HepG2 (cell line): ENCODE results near the gene MBD3. TPM values are rescaled to one million over a fixed set of nuclear protein-coding genes. Genes with fewer than 3 reads are reported as not detected.

ENCODE experiments used
- ARID5B ChIP-seq: IDR thresholded peaks from 2 replicates; pipeline ENCODE4 v1.4.0; 2020; ENCODE audit warnings: mild to moderate bottlenecking, missing genetic modification reagents
- CCDC6 ChIP-seq: sonication (generic); formaldehyde crosslinking; IDR thresholded peaks from 2 replicates; pipeline ENCODE4 v1.8.1; 2022; ENCODE audit warnings: mild to moderate bottlenecking, missing genetic modification reagents, moderate library complexity
- FOSL2 ChIP-seq: sonication (generic); formaldehyde crosslinking; IDR thresholded peaks from 2 replicates; pipeline ENCODE4 v1.4.0; 2020; ENCODE audit warnings: missing genetic modification reagents
- SMAD3 ChIP-seq: sonication (generic); formaldehyde crosslinking; IDR thresholded peaks from 2 replicates; pipeline ENCODE4 v1.4.0; 2020; ENCODE audit warnings: missing genetic modification reagents
- SP1 ChIP-seq, 2 experiments: fragments of 450-650 bp in 1 of 2; sonication (generic) in 1 of 2; formaldehyde crosslinking in 1 of 2; IDR thresholded peaks; 2 replicates each; pipeline versions ENCODE4 v1.4.0 to v1.6.1; 2016 to 2020; ENCODE audit warnings: missing genetic modification reagents in 1 of 2
- ZNF253 ChIP-seq: sonication (generic); formaldehyde crosslinking; IDR thresholded peaks from 2 replicates; pipeline ENCODE4 v1.8.0; 2022; ENCODE audit warnings: mild to moderate bottlenecking, missing genetic modification reagents, borderline replicate concordance
- ZNF530 ChIP-seq: sonication (generic); formaldehyde crosslinking; IDR thresholded peaks from 2 replicates; pipeline ENCODE4 v1.5.0; 2020; ENCODE audit warnings: low read depth, mild to moderate bottlenecking, missing genetic modification reagents
- ZNF672 ChIP-seq: sonication (generic); formaldehyde crosslinking; IDR thresholded peaks from 2 replicates; pipeline ENCODE4 v1.8.1; 2022; ENCODE audit warnings: missing genetic modification reagents
- ZNF770 ChIP-seq: sonication (generic); formaldehyde crosslinking; IDR thresholded peaks from 2 replicates; pipeline ENCODE4 v1.5.0; 2020; ENCODE audit warnings: mild to moderate bottlenecking, missing genetic modification reagents
- ZSCAN20 ChIP-seq: sonication (generic); formaldehyde crosslinking; IDR thresholded peaks from 2 replicates; pipeline ENCODE4 v1.4.0; 2020; ENCODE audit warnings: missing genetic modification reagents, mild to moderate bottlenecking, borderline replicate concordance
- polyA plus RNA-seq, 8 experiments: library from polyadenylated mRNA; depleted of rRNA in 3 of 8; stranded (reverse) in 7 of 8; unstranded in 1 of 8; fragments of >200 nt; fragmentation: Illumina TruSeq in 4 of 8; extraction: Trizol in 4 of 8; gene quantifications; 2 replicates each; pipeline versions ENCODE4 v1.2.1 to v1.2.3, GENCODE V29; 2011 to 2016; ENCODE audit warnings: low read depth in 4 of 8, missing spikeins in 1 of 8, mixed read lengths in 1 of 8; ENCODE audit not compliant: insufficient read depth in 1 of 8
- total RNA-seq, 5 experiments: library from RNA; depleted of rRNA; stranded (reverse); fragments of >200 nt; fragmentation: Illumina TruSeq; extraction: Trizol; gene quantifications; 2 replicates each; pipeline ENCODE4 v1.2.3, GENCODE V29; 2016; ENCODE audit warnings: low read depth in 1 of 5
- TF ChIP-seq, protein P1 (sequence below): sonication (generic); formaldehyde crosslinking; IDR thresholded peaks from 2 replicates; pipeline ENCODE4 v1.4.0; 2020; ENCODE audit warnings: missing genetic modification reagents
- TF ChIP-seq, protein P2 (sequence below): sonication (generic); formaldehyde crosslinking; IDR thresholded peaks from 2 replicates; pipeline ENCODE4 v1.5.0; 2020; ENCODE audit warnings: missing genetic modification reagents
- TF ChIP-seq, protein P3 (sequence below): sonication (generic); formaldehyde crosslinking; conservative IDR thresholded peaks from 2 replicates; pipeline ENCODE4 v1.4.0; 2020; ENCODE audit warnings: missing genetic modification reagents

MBD3 gene
- total and polyA plus RNA-seq, 2 of the 13 experiments (the other 11 are each of a cell fraction or from before 2014, with no cell fraction given), result 21.2 to 76.9 TPM

DNA sequence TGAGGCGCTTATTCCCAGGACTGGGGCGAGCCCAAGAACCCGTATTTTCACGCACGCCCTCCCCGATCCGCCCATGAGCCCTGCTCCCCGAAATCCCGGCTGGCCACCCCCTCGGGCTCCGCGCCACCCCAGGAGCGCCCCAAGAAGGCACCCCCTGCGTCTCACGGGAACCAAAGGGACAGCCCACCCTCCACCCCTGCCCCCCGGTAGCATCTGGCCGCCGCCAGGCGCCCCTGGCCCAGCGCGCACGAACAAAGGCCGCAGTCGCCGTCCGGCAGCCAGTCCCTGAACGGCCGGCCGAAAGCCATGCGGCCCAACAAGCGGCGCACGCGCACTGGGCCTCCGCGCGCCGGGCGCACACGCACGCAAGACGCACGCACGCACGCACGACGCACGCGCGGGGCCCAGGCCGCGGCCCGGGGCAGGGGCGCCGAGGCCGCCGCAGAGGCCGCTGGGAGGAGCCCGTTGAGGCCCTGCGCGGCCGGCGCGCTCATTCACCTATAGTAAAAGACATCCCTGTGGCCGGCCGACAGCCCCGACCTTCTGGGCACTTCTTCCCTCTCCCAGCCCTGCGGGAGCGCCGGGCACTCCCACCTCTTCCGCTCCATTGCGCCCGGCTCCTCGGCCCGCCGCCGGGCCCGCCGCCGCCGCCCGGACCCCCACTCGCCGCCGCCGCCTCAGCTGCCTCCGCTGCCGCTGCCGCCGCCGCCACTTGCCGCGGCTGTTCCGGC, 476 bp downstream of the MBD3 start (continued):
- TF ChIP-seq ZNF770 (CRISPR knock-in tag), result peak; percentile 31; the same call in 1 of the 2 replicates
- TF ChIP-seq ZSCAN20 (CRISPR knock-in tag), result no peak
- peak; percentile 79; the same call in 1 of the 2 replicates for TF ChIP-seq CCDC6 (CRISPR knock-in tag)
- peak; percentile 72; the same call in 1 of the 2 replicates for TF ChIP-seq ZNF530
- TF ChIP-seq, protein P1, sequence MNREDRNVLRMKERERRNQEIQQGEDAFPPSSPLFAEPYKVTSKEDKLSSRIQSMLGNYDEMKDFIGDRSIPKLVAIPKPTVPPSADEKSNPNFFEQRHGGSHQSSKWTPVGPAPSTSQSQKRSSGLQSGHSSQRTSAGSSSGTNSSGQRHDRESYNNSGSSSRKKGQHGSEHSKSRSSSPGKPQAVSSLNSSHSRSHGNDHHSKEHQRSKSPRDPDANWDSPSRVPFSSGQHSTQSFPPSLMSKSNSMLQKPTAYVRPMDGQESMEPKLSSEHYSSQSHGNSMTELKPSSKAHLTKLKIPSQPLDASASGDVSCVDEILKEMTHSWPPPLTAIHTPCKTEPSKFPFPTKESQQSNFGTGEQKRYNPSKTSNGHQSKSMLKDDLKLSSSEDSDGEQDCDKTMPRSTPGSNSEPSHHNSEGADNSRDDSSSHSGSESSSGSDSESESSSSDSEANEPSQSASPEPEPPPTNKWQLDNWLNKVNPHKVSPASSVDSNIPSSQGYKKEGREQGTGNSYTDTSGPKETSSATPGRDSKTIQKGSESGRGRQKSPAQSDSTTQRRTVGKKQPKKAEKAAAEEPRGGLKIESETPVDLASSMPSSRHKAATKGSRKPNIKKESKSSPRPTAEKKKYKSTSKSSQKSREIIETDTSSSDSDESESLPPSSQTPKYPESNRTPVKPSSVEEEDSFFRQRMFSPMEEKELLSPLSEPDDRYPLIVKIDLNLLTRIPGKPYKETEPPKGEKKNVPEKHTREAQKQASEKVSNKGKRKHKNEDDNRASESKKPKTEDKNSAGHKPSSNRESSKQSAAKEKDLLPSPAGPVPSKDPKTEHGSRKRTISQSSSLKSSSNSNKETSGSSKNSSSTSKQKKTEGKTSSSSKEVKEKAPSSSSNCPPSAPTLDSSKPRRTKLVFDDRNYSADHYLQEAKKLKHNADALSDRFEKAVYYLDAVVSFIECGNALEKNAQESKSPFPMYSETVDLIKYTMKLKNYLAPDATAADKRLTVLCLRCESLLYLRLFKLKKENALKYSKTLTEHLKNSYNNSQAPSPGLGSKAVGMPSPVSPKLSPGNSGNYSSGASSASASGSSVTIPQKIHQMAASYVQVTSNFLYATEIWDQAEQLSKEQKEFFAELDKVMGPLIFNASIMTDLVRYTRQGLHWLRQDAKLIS (CRISPR knock-in tag), result no peak; the same call in 1 of the 2 replicates
- TF ChIP-seq ZNF672 (CRISPR knock-in tag), result 0 out of 2 replicates have a peak, but pooled peaks have one; percentile 43
- TF ChIP-seq SMAD3, result no peak
- TF ChIP-seq, protein P2, sequence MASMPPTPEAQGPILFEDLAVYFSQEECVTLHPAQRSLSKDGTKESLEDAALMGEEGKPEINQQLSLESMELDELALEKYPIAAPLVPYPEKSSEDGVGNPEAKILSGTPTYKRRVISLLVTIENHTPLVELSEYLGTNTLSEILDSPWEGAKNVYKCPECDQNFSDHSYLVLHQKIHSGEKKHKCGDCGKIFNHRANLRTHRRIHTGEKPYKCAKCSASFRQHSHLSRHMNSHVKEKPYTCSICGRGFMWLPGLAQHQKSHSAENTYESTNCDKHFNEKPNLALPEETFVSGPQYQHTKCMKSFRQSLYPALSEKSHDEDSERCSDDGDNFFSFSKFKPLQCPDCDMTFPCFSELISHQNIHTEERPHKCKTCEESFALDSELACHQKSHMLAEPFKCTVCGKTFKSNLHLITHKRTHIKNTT, result no peak
- TF ChIP-seq ARID5B (CRISPR knock-in tag), result 0 out of 2 replicates have a peak, but pooled peaks have one; percentile 20
- TF ChIP-seq SP1 (IDR thresholded peaks at IDR 0.05), result no peak
- TF ChIP-seq SP1 (CRISPR knock-in tag; IDR thresholded peaks at IDR 0.05), result 0 out of 2 replicates have a peak, but pooled peaks have one; percentile 44
- 0 out of 2 replicates have a peak, but pooled peaks have one; percentile 36 for TF ChIP-seq ZNF253 (CRISPR knock-in tag)
- no peak; the same call in 1 of the 2 replicates for TF ChIP-seq FOSL2
- TF ChIP-seq, protein P3, sequence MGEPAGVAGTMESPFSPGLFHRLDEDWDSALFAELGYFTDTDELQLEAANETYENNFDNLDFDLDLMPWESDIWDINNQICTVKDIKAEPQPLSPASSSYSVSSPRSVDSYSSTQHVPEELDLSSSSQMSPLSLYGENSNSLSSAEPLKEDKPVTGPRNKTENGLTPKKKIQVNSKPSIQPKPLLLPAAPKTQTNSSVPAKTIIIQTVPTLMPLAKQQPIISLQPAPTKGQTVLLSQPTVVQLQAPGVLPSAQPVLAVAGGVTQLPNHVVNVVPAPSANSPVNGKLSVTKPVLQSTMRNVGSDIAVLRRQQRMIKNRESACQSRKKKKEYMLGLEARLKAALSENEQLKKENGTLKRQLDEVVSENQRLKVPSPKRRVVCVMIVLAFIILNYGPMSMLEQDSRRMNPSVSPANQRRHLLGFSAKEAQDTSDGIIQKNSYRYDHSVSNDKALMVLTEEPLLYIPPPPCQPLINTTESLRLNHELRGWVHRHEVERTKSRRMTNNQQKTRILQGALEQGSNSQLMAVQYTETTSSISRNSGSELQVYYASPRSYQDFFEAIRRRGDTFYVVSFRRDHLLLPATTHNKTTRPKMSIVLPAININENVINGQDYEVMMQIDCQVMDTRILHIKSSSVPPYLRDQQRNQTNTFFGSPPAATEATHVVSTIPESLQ (CRISPR knock-in tag), result no peak
